HG02840 (cell line): Measurements from ENCODE around the gene HPRT1.

Experiments used
- ATAC-seq: cut with Tn5 transposase; IDR thresholded peaks from one replicate; pipeline ENCODE4 v1.9.1; 2021; ENCODE audit warnings: mild to moderate bottlenecking, moderate library complexity, moderate number of reproducible peaks; ENCODE audit not compliant: unreplicated experiment, low FRiP score

Gene HPRT1

GRCh38 chrX:134472041-134472440 lies 12.1 kb downstream of the HPRT1 start:
- ATAC-seq = no peak

GRCh38 chrX:134476284-134476683 lies 16.3 kb downstream of the HPRT1 start:
- no peak for ATAC-seq

DNA sequence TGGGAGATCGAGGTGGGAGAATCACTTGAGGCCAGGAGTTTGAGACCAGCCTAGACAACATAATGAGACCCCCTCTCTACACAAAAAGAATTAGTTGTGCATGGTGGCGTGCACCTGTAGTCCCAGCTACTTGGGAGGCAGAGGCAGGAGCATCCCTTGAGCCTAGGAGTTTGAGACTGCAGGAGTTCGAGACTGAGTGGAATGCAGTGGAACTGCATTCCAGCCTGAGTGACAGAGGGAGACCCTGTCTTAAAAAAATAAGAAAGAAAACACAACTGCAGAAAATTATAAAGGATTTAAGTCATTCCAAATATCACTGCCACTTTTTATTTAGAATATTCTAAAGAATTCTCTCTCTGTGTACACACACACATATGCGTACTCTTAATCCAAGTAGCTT lies 18.4 kb downstream of the HPRT1 start:
- ATAC-seq = no peak

DNA sequence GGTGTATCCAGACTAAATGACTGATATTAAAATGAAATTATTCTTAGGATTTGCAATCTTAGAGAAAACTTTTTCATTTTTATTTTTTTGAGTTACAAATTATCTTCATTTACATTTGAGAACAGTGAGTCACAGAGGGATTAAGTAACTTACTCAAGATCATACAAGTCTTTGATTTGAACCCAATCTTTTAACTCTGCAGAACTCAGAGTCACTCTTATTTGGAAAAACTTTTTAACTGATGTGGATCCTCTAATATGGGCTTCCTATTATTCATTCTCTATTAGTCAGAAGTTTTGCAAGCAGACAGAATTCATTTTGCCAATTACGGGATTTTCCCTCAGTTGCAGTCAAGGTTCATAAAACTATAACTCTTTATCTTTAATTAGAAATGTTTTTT lies 20.1 kb downstream of the HPRT1 start:
- no peak for ATAC-seq

DNA sequence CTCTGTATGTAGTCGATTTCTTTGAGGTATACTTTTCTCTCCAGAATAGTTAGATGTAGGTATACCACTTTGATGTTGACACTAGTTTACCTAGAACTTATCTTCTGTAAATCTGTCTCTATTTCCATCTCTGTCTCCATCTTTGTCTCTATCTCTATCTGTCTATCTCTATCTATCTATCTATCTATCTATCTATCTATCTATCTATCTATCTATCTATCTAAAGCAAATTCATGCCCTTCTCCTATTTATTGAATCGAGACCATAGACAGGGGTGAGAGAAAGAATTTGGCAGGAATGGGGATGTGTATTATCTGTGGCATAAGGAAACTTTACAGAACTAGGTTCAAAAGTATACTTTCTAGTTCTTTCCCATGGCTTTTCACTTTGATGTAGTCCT lies 21.4 kb downstream of the HPRT1 start:
- ATAC-seq = no peak

DNA sequence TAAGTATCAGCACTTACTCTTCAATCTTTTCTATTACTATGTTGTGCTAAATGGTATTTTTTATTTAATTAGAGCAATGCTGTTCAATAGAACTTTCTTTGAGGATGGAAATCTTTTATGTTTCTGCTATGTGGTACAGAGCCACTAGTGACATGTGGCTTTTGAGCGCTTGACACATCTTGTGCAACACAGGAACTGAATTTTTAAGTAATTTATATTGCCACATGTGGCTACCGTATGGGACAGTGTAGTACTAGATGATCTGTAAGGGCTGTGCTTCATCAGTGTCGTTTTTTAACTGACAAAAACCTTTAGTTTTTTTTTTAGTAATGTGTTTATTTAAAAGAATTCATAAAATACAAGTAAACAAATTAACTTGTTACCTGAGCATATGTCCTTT lies 22.4 kb downstream of the HPRT1 start:
- ATAC-seq = no peak

DNA sequence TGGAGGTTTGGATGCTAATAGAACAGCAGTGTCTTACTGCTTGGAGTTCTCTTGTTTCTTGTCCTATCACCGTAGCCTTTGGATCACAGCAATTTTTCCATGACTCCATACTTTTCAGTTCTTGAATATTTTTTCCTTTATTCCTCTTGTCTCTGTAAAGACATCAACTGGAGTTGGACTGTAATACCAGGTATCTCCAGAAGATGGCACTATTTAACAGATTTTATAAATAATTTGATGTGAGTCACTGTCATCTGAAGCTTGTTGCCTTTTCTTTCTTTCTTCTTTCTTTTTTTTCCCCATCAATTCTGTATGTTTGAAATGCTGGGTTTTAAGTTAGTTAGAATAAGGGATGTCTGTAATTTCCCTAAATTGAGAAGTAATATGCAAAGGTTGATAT lies 24.1 kb downstream of the HPRT1 start:
- ATAC-seq = no peak

- ATAC-seq = no peak
Observed at GRCh38 chrX:134501941-134502340, 42.0 kb downstream of the HPRT1 start.

- no peak for ATAC-seq
Observed at GRCh38 chrX:134502686-134503085, 42.7 kb downstream of the HPRT1 start.

- ATAC-seq = no peak
Observed at GRCh38 chrX:134512566-134512965, 52.6 kb downstream of the HPRT1 start.

DNA sequence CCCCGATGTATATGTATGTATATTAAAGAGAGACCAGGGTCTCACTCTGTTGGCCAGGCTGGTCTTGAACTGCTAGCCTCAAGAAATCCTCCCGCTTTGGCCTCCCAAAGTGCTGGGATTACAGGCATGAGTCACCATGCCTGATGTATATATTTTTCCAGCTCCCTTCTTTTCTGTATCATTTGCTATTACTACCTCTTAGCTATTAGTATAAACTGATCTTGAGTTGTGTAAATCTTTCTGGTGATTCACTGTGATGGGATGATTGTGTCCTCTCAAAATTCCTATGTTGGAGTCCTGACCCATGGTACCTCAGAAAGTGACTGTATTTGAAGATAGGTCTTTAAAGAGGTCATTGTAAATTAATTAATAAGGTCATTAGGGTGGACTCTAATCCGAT lies 53.1 kb downstream of the HPRT1 start:
- no peak for ATAC-seq

DNA sequence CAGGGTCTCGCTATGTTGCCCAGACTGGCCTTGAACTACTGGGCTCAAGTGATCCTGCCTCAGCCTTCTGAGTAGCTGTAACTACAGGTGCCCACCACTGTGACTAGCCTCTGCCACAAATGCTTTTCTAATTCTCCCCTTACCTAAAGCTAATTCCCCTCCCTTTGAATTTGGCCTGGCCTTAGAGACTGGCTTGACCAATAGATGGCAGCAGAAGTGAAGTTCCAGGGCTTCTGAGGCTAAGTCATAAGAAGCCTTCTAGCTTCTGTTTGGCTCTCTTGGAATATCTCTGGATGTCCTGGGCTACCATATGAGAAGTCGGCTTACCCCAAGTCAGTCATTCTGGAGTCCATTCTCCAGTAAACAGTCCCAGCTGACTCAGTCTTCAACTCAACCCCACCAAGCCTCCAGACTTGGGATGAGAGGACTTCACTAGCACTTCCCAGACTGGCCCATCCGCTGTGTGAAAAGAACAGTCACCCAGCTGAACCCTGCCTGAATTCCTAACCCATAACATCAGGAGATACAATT lies 61.0 kb downstream of the HPRT1 start:
- ATAC-seq = no peak

DNA sequence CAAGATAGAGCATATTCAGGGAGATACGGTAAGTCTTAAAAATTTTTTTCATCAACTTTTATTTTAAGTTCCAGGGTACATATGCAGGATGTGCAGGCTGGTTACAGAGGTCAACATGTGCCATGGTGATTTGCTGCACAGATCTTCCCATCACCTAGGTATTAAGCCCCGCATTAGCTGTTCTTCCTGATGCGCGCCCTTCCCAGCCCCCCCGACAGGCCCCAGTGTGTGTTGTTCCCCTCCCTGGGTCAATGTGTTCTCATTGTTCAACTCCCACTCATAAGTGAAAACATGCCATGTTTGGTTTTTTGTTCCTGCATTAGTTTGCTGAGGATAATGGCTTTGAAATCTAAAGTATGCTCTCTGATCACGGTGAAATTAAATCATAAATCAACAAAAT lies 64.2 kb downstream of the HPRT1 start:
- no peak for ATAC-seq

- ATAC-seq = no peak
Observed at GRCh38 chrX:134525086-134525792, 65.3 kb downstream of the HPRT1 start.

DNA sequence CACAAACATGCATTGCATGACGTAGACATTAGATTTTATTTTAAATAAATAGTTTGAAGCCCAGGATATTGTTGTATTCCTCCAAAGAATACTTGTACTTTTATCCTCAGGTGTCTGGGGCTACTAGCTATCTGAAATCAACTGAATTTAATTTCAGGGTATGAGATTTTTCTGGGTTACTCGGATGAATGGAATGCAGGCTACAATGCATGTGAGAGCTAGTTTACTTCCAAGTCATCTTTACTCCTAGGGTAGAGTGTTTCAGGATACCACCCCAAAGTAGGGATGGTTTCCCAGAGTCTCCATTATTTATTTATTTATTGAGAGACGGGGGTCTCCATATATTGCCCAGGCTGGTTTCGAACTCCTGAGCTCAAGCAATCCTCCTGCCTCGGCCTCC lies 66.4 kb downstream of the HPRT1 start:
- ATAC-seq = no peak

DNA sequence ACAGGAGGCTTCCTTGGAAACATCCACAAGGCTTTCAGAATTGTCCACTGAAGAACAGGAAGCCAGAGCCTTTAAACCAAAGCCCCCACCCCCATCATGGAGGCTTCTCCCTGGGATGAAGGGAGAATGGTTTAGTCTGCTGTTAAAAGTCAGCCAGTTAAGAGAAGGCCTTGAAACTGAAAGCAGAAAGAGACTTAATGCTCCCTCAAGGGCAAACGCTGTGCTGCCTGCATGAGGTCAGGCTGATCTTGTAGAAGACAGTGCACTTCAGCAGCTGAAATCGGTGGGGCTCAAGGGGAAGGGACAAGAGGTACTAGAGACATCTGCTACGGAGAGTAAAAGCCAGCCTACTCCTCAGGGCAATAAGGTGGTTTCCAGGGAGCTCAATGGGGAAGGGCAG lies 69.0 kb downstream of the HPRT1 start:
- no peak for ATAC-seq

GRCh38 chrX:134529481-134529880 lies 69.5 kb downstream of the HPRT1 start:
- no peak for ATAC-seq

GRCh38 chrX:134530845-134531244 lies 70.9 kb downstream of the HPRT1 start:
- ATAC-seq = no peak

DNA sequence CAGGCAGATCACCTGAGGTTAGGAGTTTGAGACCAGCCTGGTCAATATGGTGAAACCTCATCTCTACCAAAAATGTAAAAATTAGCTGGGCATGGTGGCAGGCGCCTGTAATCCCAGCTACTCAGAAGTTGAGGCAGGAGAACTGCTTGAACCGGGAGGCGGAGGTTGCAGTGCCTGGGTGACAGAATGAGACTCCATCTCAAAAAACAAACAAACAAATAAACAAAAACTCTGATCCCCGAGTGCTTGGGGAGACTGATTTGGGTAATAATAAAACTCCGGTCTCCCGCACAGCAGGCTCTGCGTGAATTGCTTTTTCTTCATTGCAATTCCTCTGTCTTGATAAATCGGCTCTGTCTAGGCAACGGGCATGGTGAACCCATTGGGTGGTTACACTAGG lies 73.4 kb downstream of the HPRT1 start:
- no peak for ATAC-seq

- no peak for ATAC-seq
Observed at GRCh38 chrX:134533952-134534351, 74.0 kb downstream of the HPRT1 start.

- no peak for ATAC-seq
Observed at GRCh38 chrX:134537179-134537955, 77.4 kb downstream of the HPRT1 start.

DNA sequence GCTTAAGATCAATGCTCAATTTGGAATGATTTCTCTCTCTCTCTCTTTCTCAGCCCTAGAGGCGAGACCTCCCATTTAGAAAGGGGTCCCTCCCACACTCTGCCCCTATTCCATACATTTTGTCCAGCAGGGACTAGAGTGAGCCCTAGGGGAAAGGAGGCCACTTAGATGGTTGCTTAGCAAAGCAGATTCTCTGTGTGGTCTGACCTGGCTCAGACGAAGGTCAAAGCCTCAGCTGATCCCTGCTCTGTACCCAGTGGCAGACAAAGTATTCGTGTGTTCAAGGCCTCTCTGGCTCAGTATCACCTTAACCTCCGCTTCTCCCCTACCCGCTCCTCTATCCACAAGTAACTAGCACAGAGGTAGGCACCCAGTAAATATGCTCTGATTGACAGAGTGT lies 78.4 kb downstream of the HPRT1 start:
- no peak for ATAC-seq
